IMR-90 (cell line): ENCODE data around the gene CTTN. TPM values are rescaled to one million over a fixed set of nuclear protein-coding genes. Genes with fewer than 3 reads are reported as not detected.

Source experiments
- ATAC-seq: fragments of 200-7000 bp; cut with Tn5 transposase; 2 replicates; pipeline ENCODE4 v1.9.1; 2020; ENCODE audit warnings: low read depth, mild to moderate bottlenecking, moderate library complexity
- BruUV-seq: library from RNA; stranded (reverse); fragments of 400-500 nt; replicated peaks from 2 replicates; lab custom pipeline; 2021; lab: Mats Ljungman, UMichigan
- CTCF ChIA-PET: fragments of 300-600 bp; formaldehyde crosslinking; extraction: SDS; loops from one replicate; lab custom pipeline; 2021; ENCODE audit warnings: antibody characterized with exemption; lab: Yijun Ruan, JAX
- POLR2A ChIA-PET: fragments of 300-600 bp; sonication (Branson Sonifier 250); formaldehyde crosslinking; loops from one replicate; lab custom pipeline; 2022; ENCODE audit warnings: antibody characterized with exemption; ENCODE audit not compliant: unreplicated experiment; lab: Charles Lee
- DNase-seq: peaks from one replicate; pipeline ENCODE4 v3.0.0; 2013
- H2AFZ ChIP-seq: replicated peaks from 2 replicates; pipeline ENCODE3; 2013; ENCODE audit warnings: low read length, mild to moderate bottlenecking; ENCODE audit not compliant: poor library complexity
- H2AK5ac ChIP-seq: 2 replicates; pipeline ENCODE4 v1.6.1; 2013; ENCODE audit warnings: low read depth, low read length, inconsistent platforms
- H2AK9ac ChIP-seq: replicated peaks from 2 replicates; pipeline ENCODE3; 2013; ENCODE audit warnings: mild to moderate bottlenecking, low read depth, low read length, moderate library complexity; ENCODE audit not compliant: poor library complexity
- H2BK120ac ChIP-seq: 2 replicates; pipeline ENCODE4 v1.6.1; 2013; ENCODE audit warnings: low read depth, low read length, inconsistent platforms
- H2BK15ac ChIP-seq: 3 replicates; pipeline ENCODE4 v1.6.1; 2013; ENCODE audit warnings: low read depth, low read length, inconsistent platforms
- H2BK20ac ChIP-seq: 2 replicates; pipeline ENCODE4 v1.6.1; 2013; ENCODE audit warnings: low read depth, mild to moderate bottlenecking, inconsistent platforms, low read length, moderate library complexity
- H2BK5ac ChIP-seq: 2 replicates; pipeline ENCODE4 v1.6.1; 2013; ENCODE audit warnings: mild to moderate bottlenecking, low read depth, low read length, inconsistent platforms; ENCODE audit not compliant: poor library complexity, severe bottlenecking
- H3K14ac ChIP-seq: replicated peaks from 2 replicates; pipeline ENCODE4 v1.6.1; 2013; ENCODE audit warnings: low read depth, low read length, inconsistent platforms
- H3K18ac ChIP-seq: 2 replicates; pipeline ENCODE4 v1.6.1; 2013; ENCODE audit warnings: low read depth, low read length, control low read depth
- H3K23ac ChIP-seq: 2 replicates; pipeline ENCODE4 v1.6.1; 2013; ENCODE audit warnings: low read depth, low read length, inconsistent platforms
- H3K27ac ChIP-seq: 2 replicates; pipeline ENCODE4 v1.5.1; 2013; ENCODE audit warnings: mild to moderate bottlenecking, control low read depth, low read length; ENCODE audit not compliant: insufficient read depth
- H3K27me3 ChIP-seq: 2 replicates; pipeline ENCODE4 v1.6.1; 2013; ENCODE audit warnings: low read length; ENCODE audit not compliant: control insufficient read depth, insufficient read depth
- H3K36me3 ChIP-seq: 2 replicates; pipeline ENCODE4 v1.6.1; 2013; ENCODE audit warnings: low read length, mixed read lengths; ENCODE audit not compliant: control insufficient read depth, insufficient read depth
- H3K4ac ChIP-seq: 2 replicates; pipeline ENCODE4 v1.6.1; 2013; ENCODE audit warnings: low read depth, low read length, inconsistent platforms
- H3K4me1 ChIP-seq: 2 replicates; pipeline ENCODE4 v1.6.1; 2013; ENCODE audit warnings: low read length, mixed read lengths; ENCODE audit not compliant: control insufficient read depth, insufficient read depth
- H3K4me2 ChIP-seq: 2 replicates; pipeline ENCODE4 v1.6.1; 2013; ENCODE audit warnings: low read depth, mild to moderate bottlenecking, control low read depth, low read length, moderate library complexity
- H3K4me3 ChIP-seq: 2 replicates; pipeline ENCODE4 v1.5.1; 2013; ENCODE audit warnings: low read depth, mild to moderate bottlenecking, control low read depth, low read length, moderate library complexity; ENCODE audit not compliant: insufficient read depth
- H3K56ac ChIP-seq: 2 replicates; pipeline ENCODE4 v1.6.1; 2013; ENCODE audit warnings: low read length, inconsistent platforms; ENCODE audit not compliant: insufficient read depth; ENCODE audit errors: extremely low read depth
- H3K79me1 ChIP-seq, 2 experiments: 2 replicates each; pipeline ENCODE4 v1.6.1; 2013; ENCODE audit warnings: low read length in 2 of 2, inconsistent platforms in 1 of 2, low read depth in 1 of 2
- H3K9ac ChIP-seq: 2 replicates; pipeline ENCODE4 v1.6.1; 2013; ENCODE audit warnings: low read depth, low read length, control low read depth
- H3K9me1 ChIP-seq: 2 replicates; pipeline ENCODE4 v1.6.1; 2013; ENCODE audit warnings: low read length, inconsistent platforms; ENCODE audit not compliant: insufficient read depth
- H3K9me3 ChIP-seq: 2 replicates; pipeline ENCODE4 v1.6.1; 2013; ENCODE audit warnings: low read length; ENCODE audit not compliant: control insufficient read depth, insufficient read depth
- H4K20me1 ChIP-seq: 2 replicates; pipeline ENCODE4 v1.6.1; 2013; ENCODE audit warnings: low read length, inconsistent platforms; ENCODE audit not compliant: insufficient read depth
- H4K5ac ChIP-seq: 2 replicates; pipeline ENCODE4 v1.6.1; 2013; ENCODE audit warnings: mild to moderate bottlenecking, low read depth, low read length, control low read depth
- H4K8ac ChIP-seq, 2 experiments: 2 replicates each; pipeline ENCODE4 v1.6.1; 2013; ENCODE audit warnings: low read depth in 2 of 2, low read length in 2 of 2, control low read depth in 1 of 2, inconsistent platforms in 1 of 2
- H4K91ac ChIP-seq: 2 replicates; pipeline ENCODE4 v1.6.1; 2013; ENCODE audit warnings: low read depth, low read length, inconsistent platforms; ENCODE audit not compliant: insufficient read depth
- BHLHE40 ChIP-seq: fragments of 150-350 bp; IDR thresholded peaks from 2 replicates; pipeline ENCODE4 v1.6.1; 2016; ENCODE audit warnings: mild to moderate bottlenecking, low read depth, low read length
- CEBPB ChIP-seq: IDR thresholded peaks from 2 replicates; pipeline ENCODE4 v1.6.1; 2012; ENCODE audit warnings: low read depth, low read length, improper control_type of control experiment
- CHD1 ChIP-seq: IDR thresholded peaks from 2 replicates; pipeline ENCODE4 v1.6.1; 2012; ENCODE audit warnings: low read depth, low read length, improper control_type of control experiment
- CTCF ChIP-seq: conservative IDR thresholded peaks from 2 replicates; pipeline ENCODE4 v1.5.1; 2012; ENCODE audit warnings: mild to moderate bottlenecking, low read depth, low read length, improper control_type of control experiment
- ELK1 ChIP-seq: fragments of 150-350 bp; IDR thresholded peaks from 2 replicates; pipeline ENCODE4 v1.6.1; 2016; ENCODE audit warnings: low read depth, mild to moderate bottlenecking, low read length, moderate library complexity, borderline replicate concordance
- FOS ChIP-seq: fragments of 150-350 bp; IDR thresholded peaks from 2 replicates; pipeline ENCODE4 v1.6.1; 2016; ENCODE audit warnings: low read depth, low read length
- MAFK ChIP-seq: IDR thresholded peaks from 2 replicates; pipeline ENCODE4 v1.6.1; 2012; ENCODE audit warnings: low read depth, low read length, improper control_type of control experiment
- MAZ ChIP-seq: IDR thresholded peaks from 2 replicates; pipeline ENCODE4 v1.6.1; 2012; ENCODE audit warnings: low read depth, mild to moderate bottlenecking, low read length, improper control_type of control experiment, moderate library complexity, borderline replicate concordance
- MXI1 ChIP-seq: IDR thresholded peaks from 2 replicates; pipeline ENCODE4 v1.6.1; 2012; ENCODE audit warnings: low read depth, mild to moderate bottlenecking, low read length, moderate library complexity, borderline replicate concordance
- NFE2L2 ChIP-seq: fragments of 150-350 bp; IDR thresholded peaks from 2 replicates; pipeline ENCODE4 v1.6.1; 2016; ENCODE audit warnings: low read depth, mild to moderate bottlenecking, low read length
- POLR2A ChIP-seq: IDR thresholded peaks from 2 replicates; pipeline ENCODE4 v1.6.1; 2012; ENCODE audit warnings: mild to moderate bottlenecking, low read depth, low read length
- RAD21 ChIP-seq: IDR thresholded peaks from 2 replicates; pipeline ENCODE4 v1.6.1; 2012; ENCODE audit warnings: low read length, improper control_type of control experiment
- RCOR1 ChIP-seq: IDR thresholded peaks from 2 replicates; pipeline ENCODE4 v1.6.1; 2012; ENCODE audit warnings: mild to moderate bottlenecking, low read length, improper control_type of control experiment; ENCODE audit not compliant: insufficient replicate concordance
- RFX5 ChIP-seq: IDR thresholded peaks from 2 replicates; pipeline ENCODE4 v1.8.0; 2012; ENCODE audit warnings: low read depth, mild to moderate bottlenecking, low read length, moderate library complexity
- SMC3 ChIP-seq: fragments of 150-350 bp; IDR thresholded peaks from 2 replicates; pipeline ENCODE4 v1.6.1; 2016; ENCODE audit warnings: low read depth, mild to moderate bottlenecking, antibody characterized with exemption, low read length, moderate library complexity
- USF2 ChIP-seq: fragments of 150-350 bp; IDR thresholded peaks from 2 replicates; pipeline ENCODE4 v1.6.1; 2017; ENCODE audit warnings: mild to moderate bottlenecking, antibody characterized with exemption, low read length, low read depth
- whole genome bisulfite sequencing, 2 experiments: methylation state at CpG; one replicate each; pipeline versions ENCODE4 v1.1.5 to v1.1.7; 2013; ENCODE audit warnings: missing lambda C conversion rate in 2 of 2; ENCODE audit not compliant: insufficient read length in 1 of 2; ENCODE audit errors: extremely low coverage in 2 of 2; 5-methylcytosine and 5-hydroxymethylcytosine counted together
- dilution Hi-C: fragments of 300-500 bp; cut with HindIII; formaldehyde crosslinking; loops from one replicate; pipeline ENCODE4 v1.14.3; 2018; ENCODE audit warnings: low sequenced_read_pairs; ENCODE audit not compliant: unreplicated experiment
- in situ Hi-C: fragments of 300-500 bp; cut with MboI; formaldehyde crosslinking; loops from 3 replicates; pipeline ENCODE4 v1.14.3; 2019; ENCODE audit warnings: low sequenced_read_pairs, inconsistent platforms, mixed read lengths
- intact Hi-C: fragments of 100-400 bp; cut with micrococcal nuclease; formaldehyde crosslinking; loops from 2 replicates; pipeline ENCODE4 v1.10.0; 2022
- polyA plus RNA-seq, 3 experiments: library from polyadenylated mRNA; depleted of rRNA; stranded (reverse); fragments of >200 nt; gene quantifications; 2 replicates each; pipeline ENCODE4 v1.2.3, GENCODE V29; 2012; ENCODE audit warnings: low replicate concordance in 1 of 3
- total RNA-seq: library from RNA; depleted of rRNA; stranded (reverse); fragments of >200 nt; gene quantifications from 2 replicates; pipeline ENCODE4 v1.2.3, GENCODE V29; 2012

The CTTN gene
- total and polyA plus RNA-seq, 2 of the 4 experiments (the other 2 are of a cell fraction), result 287 to 296 TPM

GRCh38 chr11:70482529-70482917 lies 84.2 kb downstream of the CTTN start:
- H4K5ac ChIP-seq, result no peak overlapping the region
- no peaks in the 10 kb centered on the region for H3K9me3 ChIP-seq
- H2BK120ac ChIP-seq, result no peak overlapping the region
- H3K36me3 ChIP-seq, result peaks cover 2% of the 10 kb centered on the region; the same call in 1 of the 2 replicates
- H2BK5ac ChIP-seq, result no peak overlapping the region
- peak overlapping the region; percentile 10 for H2AFZ ChIP-seq
- POLR2A ChIA-PET, result no interaction called here
- ATAC-seq (peak; percentile 62), DNase-seq (peak; percentile 11)
- H2AK9ac ChIP-seq, result no peak overlapping the region
- WGBS, 2 experiments, result 35% methylated on average over 8 of the region's 12 CpGs; no CpG with 5 or more reads in 1 of the 2 experiments
- no peak overlapping the region for H3K4me3 ChIP-seq
- no peak overlapping the region for H2BK20ac ChIP-seq
- no peak overlapping the region for H3K4me2 ChIP-seq
- H3K4me1 ChIP-seq, result peaks cover 7% of the 10 kb centered on the region
- peaks cover 3% of the 10 kb centered on the region; the same call in 1 of the 2 replicates for H3K9me1 ChIP-seq
- dilution Hi-C loops (no loop called here), intact Hi-C loops (no loop called here), in situ Hi-C loops (no loop called here)
- peaks cover 2% of the 10 kb centered on the region; the same call in 1 of the 2 replicates for H3K27me3 ChIP-seq
- H3K79me1 ChIP-seq, result no peaks in the 10 kb centered on the region
- 0 out of 2 replicates have a peak, but pooled peaks cover 3% of the 10 kb centered on the region for H4K20me1 ChIP-seq
- no peak overlapping the region for H4K91ac ChIP-seq
- H3K9ac ChIP-seq, result no peak overlapping the region
- no TSS peak for BruUV-seq
- no peak overlapping the region for H3K27ac ChIP-seq
- H2AK5ac ChIP-seq, result no peak overlapping the region; the same call in 1 of the 2 replicates
- no peak overlapping the region for H2BK15ac ChIP-seq
- no peak overlapping the region for H3K18ac ChIP-seq
- no peak overlapping the region for H3K4ac ChIP-seq
- CTCF ChIA-PET, result interaction anchor here (0.6 to 1.4 kb wide), 4 partner anchors 14 to 269 kb away, joined by 3 read pairs; no protein-coding TSS in a partner anchor
- no peak overlapping the region for H3K23ac ChIP-seq
- no peak for TF ChIP-seq RAD21
- no peak for TF ChIP-seq RFX5
- TF ChIP-seq RCOR1, result no peak
- no peak for TF ChIP-seq CHD1
- TF ChIP-seq USF2, result no peak
- TF ChIP-seq SMC3, result no peak
- no peak for TF ChIP-seq NFE2L2
- no peak for TF ChIP-seq FOS
- TF ChIP-seq ELK1, result no peak
- TF ChIP-seq CEBPB, result no peak
- TF ChIP-seq MXI1, result no peak
- no peak for TF ChIP-seq POLR2A
- TF ChIP-seq BHLHE40, result no peak
- TF ChIP-seq MAZ, result no peak
- TF ChIP-seq MAFK, result no peak
- TF ChIP-seq CTCF, result no peak
- H3K56ac ChIP-seq, result no peak overlapping the region
- no peak overlapping the region for H4K8ac ChIP-seq
- H3K14ac ChIP-seq, result no peak overlapping the region
